HG02571 (cell line): Measurements from ENCODE around the gene KAT2B.

ENCODE experiments used
- ATAC-seq: cut with Tn5 transposase; IDR thresholded peaks from one replicate; pipeline ENCODE4 v1.9.1; 2021; ENCODE audit warnings: mild to moderate bottlenecking, moderate library complexity; ENCODE audit not compliant: unreplicated experiment

Gene KAT2B

GRCh38 chr3:20141851-20142250, 101.6 kb downstream of the KAT2B start:
- no peak for ATAC-seq

GRCh38 chr3:20142517-20142916, 102.3 kb downstream of the KAT2B start:
- no peak for ATAC-seq

GRCh38 chr3:20143519-20143918, 103.3 kb downstream of the KAT2B start:
- no peak for ATAC-seq

- no peak for ATAC-seq
These were observed 105.6 kb downstream of the KAT2B start for GRCh38 chr3:20145874-20146273.

GRCh38 chr3:20146301-20146700, 106.1 kb downstream of the KAT2B start:
- no peak for ATAC-seq

GRCh38 chr3:20147361-20147760, 107.1 kb downstream of the KAT2B start:
- ATAC-seq = no peak

- no peak for ATAC-seq
These were observed 108.2 kb downstream of the KAT2B start for GRCh38 chr3:20148466-20148865.

GRCh38 chr3:20154078-20154477, 113.8 kb downstream of the KAT2B start:
- no peak for ATAC-seq

- no peak for ATAC-seq
These were observed 114.7 kb downstream of the KAT2B start for GRCh38 chr3:20154928-20155327.

- no peak for ATAC-seq
These were observed 120.0 kb downstream of the KAT2B start for GRCh38 chr3:20160230-20160629.

- no peak for ATAC-seq
These were observed 121.5 kb downstream of the KAT2B start for GRCh38 chr3:20161714-20162113.

GRCh38 chr3:20173844-20174410, 133.7 kb downstream of the KAT2B start:
- no peak for ATAC-seq

GRCh38 chr3:20181276-20181675, 141.0 kb downstream of the KAT2B start:
- ATAC-seq = no peak

- ATAC-seq = no peak
These were observed 142.0 kb downstream of the KAT2B start for GRCh38 chr3:20182206-20182605.

GRCh38 chr3:20185331-20185678, 145.1 kb downstream of the KAT2B start:
- no peak for ATAC-seq

GRCh38 chr3:20185679-20186599, 145.7 kb downstream of the KAT2B start, which contains the start of gene SGO1:
Gene SGO1 (minus strand): TSS chr3:20186206. CDS start chr3:20184027, 2,179 bp downstream.
- ATAC-seq = peak; percentile 95

GRCh38 chr3:20186600-20187004, 146.4 kb downstream of the KAT2B start:
- peak; percentile 1 for ATAC-seq

GRCh38 chr3:20190991-20191390, 150.7 kb downstream of the KAT2B start:
- ATAC-seq = no peak

GRCh38 chr3:20194793-20195460, 154.7 kb downstream of the KAT2B start:
- ATAC-seq = no peak

- no peak for ATAC-seq
These were observed 157.5 kb downstream of the KAT2B start for GRCh38 chr3:20197775-20198174.

GRCh38 chr3:20201143-20201542, 160.9 kb downstream of the KAT2B start:
- ATAC-seq = no peak
